T follicular helper cell (primary cell): ENCODE data around the gene PIK3R5.
"Not testable (repeated sequence)": the region's sequence is repeated elsewhere in the genome, so short reads cannot be mapped to it uniquely, and the experiment has no call there.

Source experiments
- DNase-seq: peaks from one replicate; pipeline ENCODE4 v3.0.0-alpha.2; 2020; ENCODE audit warnings: low read depth

Gene PIK3R5

DNA sequence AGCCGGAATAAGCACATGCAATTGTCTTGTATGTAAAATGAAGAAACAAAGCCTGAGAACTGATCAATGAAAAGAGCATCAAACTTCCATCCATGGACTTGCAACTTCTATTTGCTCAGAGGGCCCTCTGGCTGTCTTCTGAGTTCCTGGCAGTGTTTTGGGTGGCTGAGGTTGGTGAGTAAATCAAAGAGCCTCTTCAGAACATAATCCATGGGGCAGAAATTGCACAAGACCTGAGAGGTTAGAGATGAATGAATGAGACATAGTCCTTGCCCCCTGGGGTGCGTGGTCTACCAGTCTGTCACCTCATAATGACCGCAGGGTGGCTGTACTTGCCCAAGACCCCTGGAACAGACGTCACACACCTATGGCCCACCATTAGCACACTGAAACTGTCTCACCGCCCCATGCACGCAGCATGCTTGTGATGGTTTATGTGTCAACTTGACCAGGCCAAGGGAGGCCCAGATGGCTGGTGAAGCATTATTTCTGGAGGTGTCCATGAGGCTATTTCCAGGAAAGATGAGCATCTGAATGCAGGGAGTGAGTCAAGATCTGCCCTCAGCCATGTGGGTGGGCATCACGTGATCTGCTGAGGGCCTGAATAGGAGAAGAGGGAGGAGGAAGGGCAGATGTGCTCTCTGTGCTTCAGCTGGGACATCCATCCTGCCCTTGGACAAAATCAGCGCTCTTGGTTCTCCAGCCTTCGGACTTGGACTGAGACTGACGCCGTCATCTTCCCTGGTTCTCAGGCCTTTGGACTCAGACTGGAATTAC, 106.3 kb downstream of the PIK3R5 start:
- no peak for DNase-seq

GRCh38 chr17:8857919-8858318, 107.6 kb downstream of the PIK3R5 start:
- DNase-seq, result no peak

- DNase-seq, result no peak
Measured at GRCh38 chr17:8856869-8857575, 108.5 kb downstream of the PIK3R5 start.

DNA sequence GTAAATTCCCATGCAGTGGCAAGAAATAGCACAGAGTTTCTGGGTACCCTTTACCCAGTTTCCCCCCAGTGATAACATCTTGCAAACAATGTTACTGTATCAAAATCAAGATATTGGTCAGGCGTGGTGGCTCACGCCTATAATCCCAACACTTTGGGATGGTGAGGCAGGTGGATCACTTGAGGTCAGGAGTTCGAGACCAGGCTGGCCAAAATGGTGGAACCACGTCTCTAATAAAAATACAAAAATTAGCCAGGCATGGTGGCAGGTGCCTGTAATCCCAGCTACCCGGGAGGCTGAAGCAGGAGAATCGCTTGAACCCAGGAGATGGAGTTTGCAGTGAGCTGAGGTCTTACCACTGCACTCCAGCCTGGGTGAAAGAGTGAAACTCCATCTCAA, 109.3 kb downstream of the PIK3R5 start:
- not testable (repeated sequence) for DNase-seq

DNA sequence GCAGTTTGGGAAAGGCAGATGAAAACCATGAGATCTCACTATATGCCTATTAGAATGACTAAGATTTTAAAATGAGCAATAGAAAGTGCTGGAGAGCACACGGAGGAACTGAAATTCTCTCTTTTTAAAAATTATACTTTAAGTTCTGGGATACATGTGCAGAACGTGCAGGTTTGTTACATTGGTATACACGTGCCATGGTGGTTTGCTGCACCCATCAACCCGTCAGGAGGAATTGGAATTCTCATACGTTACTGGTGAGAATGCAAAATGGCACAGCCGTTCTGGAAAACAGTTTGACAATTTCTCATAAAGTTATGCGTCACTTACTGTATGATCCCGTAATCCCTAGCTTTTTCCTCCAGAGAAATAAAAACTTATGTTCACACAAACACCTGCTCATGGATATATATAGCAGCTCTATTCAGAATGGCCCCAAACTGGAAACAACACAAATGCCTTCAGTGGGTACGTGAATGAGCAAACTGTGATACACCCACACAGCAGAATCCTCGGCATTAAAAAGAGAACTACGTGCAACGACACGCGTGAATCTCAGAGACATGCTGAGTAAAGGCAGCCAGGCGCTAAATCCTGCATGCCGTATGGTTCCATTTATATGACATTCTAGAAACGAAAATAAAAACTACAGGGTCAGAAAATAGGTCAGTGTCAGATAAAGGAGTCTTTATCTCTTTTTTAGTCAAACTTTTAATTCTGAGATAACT, 109.9 kb downstream of the PIK3R5 start:
- DNase-seq, result no peak

DNA sequence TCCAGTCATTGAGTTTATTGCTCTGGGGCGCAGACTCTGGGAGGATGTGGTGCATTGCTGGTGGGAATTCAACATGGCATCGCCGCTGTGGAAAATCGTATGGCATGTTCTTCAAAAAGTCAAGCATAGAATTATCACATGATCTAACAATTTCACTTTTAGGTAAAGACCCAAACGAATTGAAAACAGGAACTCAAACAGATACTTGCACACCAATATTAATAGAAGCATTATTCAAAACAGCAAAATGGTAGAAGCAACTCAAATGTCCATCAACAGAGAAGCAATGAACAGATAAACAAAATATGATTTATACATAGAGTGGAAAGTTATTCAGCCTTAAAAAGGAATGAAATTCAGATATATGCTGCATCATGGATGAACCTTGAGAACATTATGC, 113.9 kb downstream of the PIK3R5 start:
- no peak for DNase-seq

DNA sequence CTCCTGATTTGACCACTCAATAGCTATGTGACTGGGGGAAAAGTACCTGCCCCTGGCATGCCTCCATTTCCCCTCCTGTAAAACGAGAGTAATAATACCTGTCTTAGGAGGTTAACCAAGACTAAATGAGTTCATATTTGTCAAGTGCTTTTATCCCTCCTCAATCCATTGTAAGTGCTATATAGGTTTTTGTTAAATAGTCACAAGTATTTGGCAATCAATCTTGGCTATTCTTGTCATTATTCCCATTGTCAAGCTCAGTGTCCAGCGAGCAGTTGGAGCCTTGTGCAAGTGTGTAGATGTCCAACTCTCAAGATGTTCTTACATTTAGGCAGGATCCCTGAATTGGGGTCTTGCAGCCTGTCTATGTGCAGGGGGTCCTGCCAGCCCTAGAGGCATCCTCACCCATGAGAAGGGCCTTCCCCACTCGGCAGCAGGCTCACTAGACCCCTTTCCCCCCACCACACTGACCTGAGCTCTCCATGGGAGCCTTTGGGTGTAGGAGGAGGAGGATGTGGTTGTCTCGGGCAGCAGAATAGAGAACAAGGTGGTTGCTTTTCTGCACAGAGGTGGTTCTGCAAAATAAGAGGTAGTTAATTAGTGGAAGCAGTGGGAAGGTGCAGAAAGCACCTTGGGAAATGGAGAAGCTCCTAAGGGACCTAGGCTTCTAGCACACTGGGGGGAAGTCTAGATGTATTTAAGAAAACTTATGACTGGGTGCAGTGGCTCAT, 116.0 kb downstream of the PIK3R5 start:
- DNase-seq, result no peak

GRCh38 chr17:8847891-8848290, 117.6 kb downstream of the PIK3R5 start:
- no peak for DNase-seq

DNA sequence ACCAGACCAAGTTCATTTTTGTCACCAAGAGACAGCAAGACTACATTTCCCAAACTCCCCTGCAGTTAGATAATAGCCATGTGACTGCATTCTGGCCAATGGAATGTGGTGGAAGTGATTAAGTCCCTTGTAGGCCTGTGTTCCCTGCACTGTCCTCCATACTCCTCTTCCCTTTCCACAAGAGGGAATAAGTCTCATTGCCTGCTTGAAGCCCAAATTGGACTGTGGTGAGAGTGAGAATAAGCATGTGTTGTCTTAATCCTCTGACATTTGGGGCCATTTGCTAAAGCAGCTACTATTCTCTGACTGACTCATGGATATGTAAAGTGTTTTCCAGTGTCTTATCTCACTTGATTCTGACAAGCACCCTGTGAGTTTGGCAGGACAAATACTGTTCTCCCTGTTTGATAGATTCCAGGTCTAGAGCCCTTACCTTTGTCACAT, 118.7 kb downstream of the PIK3R5 start:
- no peak for DNase-seq

DNA sequence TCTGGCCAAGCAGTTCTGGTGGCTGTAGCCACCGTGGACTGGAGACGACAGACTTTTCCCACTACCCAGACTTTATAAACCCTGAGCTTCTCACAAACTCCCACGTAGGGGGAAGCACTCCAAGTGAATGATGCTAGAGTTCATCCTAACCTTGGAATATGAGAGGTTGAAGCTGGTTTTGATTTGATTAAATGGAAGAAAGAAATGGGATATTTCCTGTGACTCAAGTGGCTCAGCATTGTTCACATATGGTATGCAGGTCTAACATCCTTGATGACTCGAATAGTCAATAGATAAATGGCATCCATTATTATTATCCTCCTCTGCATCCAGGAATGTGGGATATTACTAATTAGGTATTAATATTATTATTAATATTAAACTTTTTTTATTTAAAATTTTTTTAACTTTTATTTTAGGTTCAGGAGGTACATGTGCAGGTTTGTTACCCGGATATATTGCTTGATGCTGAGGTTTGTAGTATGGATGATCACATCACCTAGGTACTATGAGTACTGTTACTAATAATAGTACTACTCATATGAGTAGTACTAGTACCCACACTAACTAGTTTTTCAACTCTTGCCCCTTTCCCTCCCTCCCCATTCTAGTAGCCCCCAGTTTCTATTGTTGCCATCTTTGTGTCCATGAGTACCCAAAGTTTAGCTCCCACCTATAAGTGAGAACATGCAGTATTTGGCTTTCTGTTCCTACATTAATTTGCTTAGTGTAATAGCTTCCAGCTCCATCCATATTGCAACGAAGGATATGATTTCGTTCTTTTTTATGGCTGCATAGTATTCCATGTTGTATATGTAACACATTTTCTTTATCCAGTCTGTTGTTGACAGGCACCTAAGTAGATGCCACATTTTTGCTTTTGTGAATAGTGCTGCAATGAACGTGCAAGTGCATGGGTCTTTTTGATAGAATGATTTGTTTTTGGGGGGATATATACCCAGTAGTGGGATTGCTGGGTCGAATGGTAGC, 121.0 kb downstream of the PIK3R5 start:
- DNase-seq, result no peak

DNA sequence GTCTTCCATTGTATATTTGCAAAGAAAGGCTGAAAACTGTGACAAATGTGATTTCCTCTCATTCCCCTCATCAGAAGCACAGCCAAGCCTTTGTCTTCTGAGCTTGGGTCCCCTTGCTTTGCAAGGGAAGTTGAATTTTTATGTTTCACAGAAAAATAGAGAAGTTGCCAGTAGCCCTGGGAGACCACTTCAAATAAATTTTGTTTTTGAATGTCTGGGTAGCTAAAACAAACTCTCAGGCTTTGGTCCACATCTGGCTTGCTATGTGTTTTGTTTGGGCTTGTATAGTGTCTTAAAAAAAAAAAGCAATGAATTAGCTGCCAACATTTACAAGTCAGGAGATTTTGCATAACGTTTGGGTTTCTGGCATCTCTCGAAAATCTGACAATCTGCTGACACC, 122.2 kb downstream of the PIK3R5 start:
- no peak for DNase-seq

DNA sequence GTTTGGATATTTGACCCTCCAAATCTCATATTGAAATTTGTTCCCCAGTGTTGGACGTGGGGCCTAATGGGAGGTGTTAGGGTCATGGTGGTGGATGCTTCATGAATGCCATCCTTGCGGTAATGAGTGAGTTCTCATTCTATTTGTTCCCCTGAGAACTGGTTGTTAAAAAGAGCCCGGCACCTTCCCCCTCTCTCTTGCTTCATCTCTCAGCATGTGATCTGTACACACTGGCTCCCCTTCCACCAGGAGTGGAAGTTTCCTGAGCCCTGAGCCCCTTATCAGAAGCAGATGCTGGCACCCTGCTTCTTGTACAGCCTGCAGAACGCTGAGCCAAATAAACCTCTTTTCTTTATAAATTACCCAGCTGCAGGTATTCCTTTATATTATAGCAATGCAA, 123.7 kb downstream of the PIK3R5 start:
- no peak for DNase-seq

GRCh38 chr17:8839410-8839935, 126.0 kb downstream of the PIK3R5 start:
- DNase-seq, result no peak

DNA sequence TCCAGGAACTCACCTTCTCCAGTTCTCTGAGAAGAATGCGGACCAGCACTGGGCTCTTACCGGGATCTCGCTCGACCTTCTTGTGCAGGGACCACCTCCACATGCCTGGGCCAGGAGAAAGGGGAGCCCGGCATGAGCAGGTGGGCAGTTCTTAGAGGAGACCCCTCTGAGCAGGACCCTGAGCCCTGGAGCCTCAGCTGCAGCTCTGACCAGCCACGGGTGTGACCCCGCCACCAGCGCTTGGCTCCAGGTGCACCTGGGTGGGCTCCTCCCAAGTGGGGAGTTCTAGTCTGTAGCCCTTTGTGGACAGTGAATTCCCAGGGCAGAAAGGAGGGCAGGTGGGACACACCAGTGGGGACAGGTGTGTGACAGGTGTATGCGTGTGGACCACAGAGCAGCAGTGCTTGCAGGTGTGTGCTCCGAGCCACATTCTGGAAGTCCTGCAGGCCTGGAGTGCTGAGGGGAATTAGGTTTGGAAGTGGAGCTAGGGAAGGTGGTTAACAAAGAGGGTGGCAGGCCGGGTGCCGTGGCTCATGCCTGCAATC, 126.9 kb downstream of the PIK3R5 start:
- DNase-seq, result no peak

GRCh38 chr17:8837563-8838075, 127.9 kb downstream of the PIK3R5 start:
- DNase-seq, result no peak

DNA sequence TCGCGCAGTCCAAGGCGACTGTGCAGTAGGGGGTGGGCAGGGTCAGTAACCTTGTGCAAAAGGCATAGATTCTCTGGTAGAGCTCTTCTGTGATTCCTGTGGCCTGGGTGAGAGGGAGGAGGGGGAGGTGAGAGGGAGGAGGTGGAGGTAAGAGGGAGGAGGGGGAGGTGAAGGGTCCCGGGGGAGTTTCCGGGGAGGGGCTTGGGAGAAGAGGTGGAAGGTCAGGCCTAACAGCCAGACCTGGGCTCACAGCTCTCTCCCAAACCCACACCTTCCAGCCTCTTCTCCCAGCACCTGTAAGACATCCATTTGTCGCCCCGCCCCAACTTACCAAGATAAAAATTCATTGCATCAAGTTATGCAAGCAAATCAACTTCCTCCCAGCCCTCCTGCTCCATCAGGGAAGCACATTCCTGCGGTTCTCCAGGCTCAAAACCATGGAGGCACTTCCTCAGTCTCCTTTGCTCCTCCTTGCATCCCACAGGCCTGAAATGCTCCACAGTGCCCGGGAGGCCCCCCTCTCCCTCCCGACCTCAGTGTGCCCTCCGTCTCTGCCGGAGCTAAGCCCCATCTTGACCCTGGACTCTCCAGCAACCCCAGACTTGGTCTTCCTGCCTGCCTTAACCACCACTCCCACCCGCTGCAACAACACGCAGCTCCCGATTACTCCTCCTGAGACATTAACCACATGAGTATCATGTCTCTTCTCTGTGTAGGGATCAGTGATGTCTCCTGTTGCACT, 128.5 kb downstream of the PIK3R5 start:
- DNase-seq, result no peak

DNA sequence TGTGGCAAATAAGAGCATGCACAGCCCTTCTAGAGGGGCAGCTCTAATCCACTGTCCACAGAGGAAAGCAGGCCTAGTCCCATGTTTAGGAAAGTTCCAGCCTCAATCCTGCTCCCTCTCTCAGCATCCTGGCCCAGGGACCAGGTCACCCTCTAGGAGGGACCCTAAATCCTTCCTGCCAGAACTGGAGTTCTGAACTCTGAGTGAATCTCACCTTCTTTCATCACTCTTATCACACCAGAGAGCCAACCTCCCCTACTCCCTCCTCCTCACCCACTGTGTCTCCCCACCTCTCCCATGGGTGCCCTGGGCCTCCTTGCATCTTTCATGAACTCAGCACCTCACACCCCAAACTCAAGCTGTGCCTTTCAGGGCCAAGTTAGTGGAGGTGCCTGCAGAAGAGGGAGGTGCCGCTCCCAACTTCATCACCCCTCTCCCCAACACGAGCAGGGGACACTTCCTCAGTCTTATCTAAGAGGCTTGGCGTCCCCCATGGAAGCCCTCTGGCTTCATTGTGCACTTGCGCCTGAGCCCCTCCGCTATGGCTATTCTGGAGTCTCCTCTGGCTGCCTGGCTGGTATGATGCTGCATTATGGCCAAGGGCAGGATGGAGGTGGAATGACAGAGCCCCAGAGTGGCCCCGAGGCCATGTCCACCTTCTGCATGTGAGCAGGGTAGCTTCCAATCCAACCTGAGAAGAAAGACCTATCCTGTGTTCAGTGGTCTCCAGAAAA, 129.7 kb downstream of the PIK3R5 start:
- DNase-seq, result no peak

GRCh38 chr17:8835106-8835505, 130.4 kb downstream of the PIK3R5 start:
- no peak for DNase-seq
